GM12878 (cell line): ENCODE measurements around the gene ARID3B.

ENCODE experiments used
- BRCA1 ChIP-seq: IDR thresholded peaks from 2 replicates; pipeline ENCODE4 v1.6.1; 2011; ENCODE audit warnings: low read depth, low read length, improper control_type of control experiment
- CBFB ChIP-seq: IDR thresholded peaks from 2 replicates; pipeline ENCODE4 v1.6.1; 2016; ENCODE audit warnings: antibody characterized with exemption, low read depth
- CHD4 ChIP-seq: fragments of 200-600 bp; sonication (generic); IDR thresholded peaks from 2 replicates; pipeline ENCODE4 v1.6.1; 2016; ENCODE audit warnings: mild to moderate bottlenecking
- ETV6 ChIP-seq, 2 experiments: fragments of 450-650 bp in 1 of 2; IDR thresholded peaks in 1 of 2; conservative IDR thresholded peaks in 1 of 2; 2 replicates each; pipeline ENCODE4 v1.6.1; 2014; ENCODE audit warnings: antibody characterized with exemption in 1 of 2, borderline replicate concordance in 1 of 2, low read depth in 1 of 2, mild to moderate bottlenecking in 1 of 2, moderate library complexity in 1 of 2
- EZH2 ChIP-seq: IDR thresholded peaks from 2 replicates; pipeline ENCODE4 v1.6.1; 2012; ENCODE audit warnings: low read depth, mild to moderate bottlenecking, control low read depth, inconsistent platforms, low read length, borderline replicate concordance; ENCODE audit not compliant: control insufficient read depth
- HDAC6 ChIP-seq: fragments of 200-600 bp; sonication (generic); IDR thresholded peaks from one replicate; pipeline ENCODE4 v1.8.0; 2017; ENCODE audit warnings: antibody characterized with exemption; ENCODE audit not compliant: unreplicated experiment
- SMC3 ChIP-seq: IDR thresholded peaks from 2 replicates; pipeline ENCODE4 v1.6.1; 2011; ENCODE audit warnings: low read length, improper control_type of control experiment, borderline replicate concordance
- TF ChIP-seq, protein P1 (sequence below), 3 experiments: IDR thresholded peaks in 2 of 3; conservative IDR thresholded peaks in 1 of 3; 2 replicates each; pipeline ENCODE4 v1.5.1; 2011; ENCODE audit warnings: low read depth in 3 of 3, low read length in 3 of 3, mild to moderate bottlenecking in 3 of 3, control low read depth in 2 of 3, moderate library complexity in 2 of 3, inconsistent platforms in 1 of 3, mixed read lengths in 1 of 3; ENCODE audit not compliant: control insufficient read depth in 2 of 3, insufficient read depth in 1 of 3; ENCODE audit errors: extremely low read depth in 1 of 3
- TF ChIP-seq, protein P2 (sequence below): fragments of 450-650 bp; IDR thresholded peaks from 2 replicates; pipeline ENCODE4 v1.6.1; 2017; ENCODE audit warnings: mild to moderate bottlenecking

DNA sequence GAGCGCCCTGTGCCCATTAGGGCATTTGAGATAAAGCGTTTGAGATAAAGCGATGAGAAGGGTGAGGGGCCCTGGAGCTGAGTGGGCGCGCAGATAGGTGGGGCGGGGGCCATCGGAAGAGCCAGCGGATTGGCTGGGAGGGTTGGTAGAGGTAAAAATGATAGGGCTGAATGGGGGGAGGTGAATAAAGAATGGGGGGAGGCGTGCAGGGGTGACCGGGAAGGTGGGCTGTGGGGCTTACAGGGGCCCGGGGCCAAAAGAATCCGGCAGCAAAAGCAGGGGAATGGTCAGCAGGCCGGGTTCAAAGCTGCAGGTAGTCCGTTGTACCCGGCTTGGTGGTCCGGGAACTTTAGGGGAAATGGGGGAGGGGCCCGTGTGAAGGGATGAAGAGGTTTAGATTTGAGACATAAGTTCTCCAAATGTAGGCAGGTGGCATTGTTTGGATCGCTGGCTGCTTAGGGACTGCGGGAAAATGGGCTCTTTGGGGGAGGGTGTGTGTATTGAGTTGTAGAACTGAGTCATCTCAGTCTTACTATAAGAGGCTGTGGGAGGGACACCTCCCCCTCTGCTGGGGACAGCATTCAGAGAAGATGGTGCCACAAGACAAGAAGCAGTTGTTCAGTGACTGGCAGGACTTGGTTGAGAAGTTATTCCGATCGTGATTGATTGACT, 610 bp downstream of the ARID3B start:
- no peak for TF ChIP-seq HDAC6
- TF ChIP-seq ETV6 (conservative IDR thresholded peaks at IDR 0.05 in 1 of 2, IDR thresholded peaks at IDR 0.05 in 1 of 2; ENCODE audit: borderline replicate concordance in 1 of 2, low read depth in 1 of 2): 0 out of 4 replicates have a peak, but pooled peaks of 1 of the 2 experiments have one; percentile 54
- 0 out of 2 replicates have a peak, but pooled peaks have one; percentile 29 for TF ChIP-seq CBFB
- no peak for TF ChIP-seq SMC3
- TF ChIP-seq EZH2: no peak
- TF ChIP-seq, protein P1, sequence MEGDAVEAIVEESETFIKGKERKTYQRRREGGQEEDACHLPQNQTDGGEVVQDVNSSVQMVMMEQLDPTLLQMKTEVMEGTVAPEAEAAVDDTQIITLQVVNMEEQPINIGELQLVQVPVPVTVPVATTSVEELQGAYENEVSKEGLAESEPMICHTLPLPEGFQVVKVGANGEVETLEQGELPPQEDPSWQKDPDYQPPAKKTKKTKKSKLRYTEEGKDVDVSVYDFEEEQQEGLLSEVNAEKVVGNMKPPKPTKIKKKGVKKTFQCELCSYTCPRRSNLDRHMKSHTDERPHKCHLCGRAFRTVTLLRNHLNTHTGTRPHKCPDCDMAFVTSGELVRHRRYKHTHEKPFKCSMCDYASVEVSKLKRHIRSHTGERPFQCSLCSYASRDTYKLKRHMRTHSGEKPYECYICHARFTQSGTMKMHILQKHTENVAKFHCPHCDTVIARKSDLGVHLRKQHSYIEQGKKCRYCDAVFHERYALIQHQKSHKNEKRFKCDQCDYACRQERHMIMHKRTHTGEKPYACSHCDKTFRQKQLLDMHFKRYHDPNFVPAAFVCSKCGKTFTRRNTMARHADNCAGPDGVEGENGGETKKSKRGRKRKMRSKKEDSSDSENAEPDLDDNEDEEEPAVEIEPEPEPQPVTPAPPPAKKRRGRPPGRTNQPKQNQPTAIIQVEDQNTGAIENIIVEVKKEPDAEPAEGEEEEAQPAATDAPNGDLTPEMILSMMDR (IDR thresholded peaks at IDR 0.05 in 2 of 3, conservative IDR thresholded peaks at IDR 0.05 in 1 of 3; ENCODE audit: control insufficient read depth in 2 of 3, extremely low read depth in 1 of 3, insufficient read depth in 1 of 3, low read depth in 3 of 3, low read length in 3 of 3): no peak
- TF ChIP-seq CHD4: no peak
- TF ChIP-seq BRCA1: no peak
- TF ChIP-seq, protein P2, sequence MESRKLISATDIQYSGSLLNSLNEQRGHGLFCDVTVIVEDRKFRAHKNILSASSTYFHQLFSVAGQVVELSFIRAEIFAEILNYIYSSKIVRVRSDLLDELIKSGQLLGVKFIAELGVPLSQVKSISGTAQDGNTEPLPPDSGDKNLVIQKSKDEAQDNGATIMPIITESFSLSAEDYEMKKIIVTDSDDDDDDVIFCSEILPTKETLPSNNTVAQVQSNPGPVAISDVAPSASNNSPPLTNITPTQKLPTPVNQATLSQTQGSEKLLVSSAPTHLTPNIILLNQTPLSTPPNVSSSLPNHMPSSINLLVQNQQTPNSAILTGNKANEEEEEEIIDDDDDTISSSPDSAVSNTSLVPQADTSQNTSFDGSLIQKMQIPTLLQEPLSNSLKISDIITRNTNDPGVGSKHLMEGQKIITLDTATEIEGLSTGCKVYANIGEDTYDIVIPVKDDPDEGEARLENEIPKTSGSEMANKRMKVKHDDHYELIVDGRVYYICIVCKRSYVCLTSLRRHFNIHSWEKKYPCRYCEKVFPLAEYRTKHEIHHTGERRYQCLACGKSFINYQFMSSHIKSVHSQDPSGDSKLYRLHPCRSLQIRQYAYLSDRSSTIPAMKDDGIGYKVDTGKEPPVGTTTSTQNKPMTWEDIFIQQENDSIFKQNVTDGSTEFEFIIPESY: no peak
